SK-N-MC (cell line): ENCODE results near the gene CLSTN2.

Experiments used
- EZH2 ChIP-seq: fragments of 200-600 bp; sonication (generic); IDR thresholded peaks from one replicate; pipeline ENCODE4 v1.6.1; 2017; ENCODE audit warnings: antibody characterized with exemption
- FOXP2 ChIP-seq: optimal IDR thresholded peaks from 2 replicates; pipeline ENCODE3; 2011; ENCODE audit warnings: mild to moderate bottlenecking, moderate library complexity; ENCODE audit not compliant: insufficient read depth; ENCODE audit errors: extremely low read length, control extremely low read depth

GRCh38 chr3:140399871-140400270 lies 464.9 kb downstream of the CLSTN2 start:
- TF ChIP-seq EZH2 (no peak), FOXP2 (no peak)
